B cell (primary cell): ENCODE results near the gene SIX5. TPM values are rescaled to one million over a fixed set of nuclear protein-coding genes. Genes with fewer than 3 reads are reported as not detected.

Experiments used
- ATAC-seq: fragments of 200-7000 bp; cut with Tn5 transposase; one replicate; pipeline ENCODE4 v1.10.0; 2021; ENCODE audit warnings: low read depth, mild to moderate bottlenecking, moderate number of reproducible peaks, moderate library complexity
- CTCF ChIA-PET: fragments of 350-600 bp; sonication (Branson Sonifier 250); formaldehyde crosslinking; loops from one replicate; lab custom pipeline; 2021; ENCODE audit warnings: antibody characterized with exemption, inconsistent platforms; lab: Charles Lee
- POLR2A ChIA-PET: fragments of 350-600 bp; sonication (Branson Sonifier 250); formaldehyde crosslinking; loops from one replicate; lab custom pipeline; 2021; ENCODE audit warnings: antibody characterized with exemption; lab: Charles Lee
- DNase-seq: peaks from one replicate; pipeline ENCODE4 v3.0.0; 2013
- H2AFZ ChIP-seq: 2 replicates; pipeline ENCODE4 v1.6.1; 2012; ENCODE audit warnings: mild to moderate bottlenecking, low read depth, low read length; ENCODE audit not compliant: insufficient read depth, poor library complexity, severe bottlenecking
- H3K27ac ChIP-seq, 2 donors: 1 replicate in 1 of 2; 2 replicates in 1 of 2; pipeline ENCODE4 v1.5.1; 2012 to 2013; ENCODE audit warnings: low read length in 2 of 2, mild to moderate bottlenecking in 2 of 2, moderate library complexity in 1 of 2
- H3K27me3 ChIP-seq, 4 experiments: fragments of 200-600 bp in 1 of 4; sonication (generic) in 1 of 4; replicated peaks in 1 of 4; 1 replicate in 2 of 4; 2 replicates in 2 of 4; pipeline versions ENCODE4 v1.6.1 to v1.7.0; 2013 to 2016; ENCODE audit warnings: low read length in 3 of 4, mild to moderate bottlenecking in 2 of 4, mixed read lengths in 1 of 4, moderate library complexity in 1 of 4; ENCODE audit not compliant: insufficient read depth in 4 of 4, control insufficient read depth in 3 of 4; ENCODE audit errors: control extremely low read depth in 1 of 4
- H3K36me3 ChIP-seq, 2 experiments: replicated peaks in 1 of 2; 1 replicate in 1 of 2; 2 replicates in 1 of 2; pipeline versions ENCODE4 v1.6.1 to v1.7.1; 2013; ENCODE audit warnings: low read length in 1 of 2; ENCODE audit not compliant: insufficient read depth in 2 of 2, control insufficient read depth in 1 of 2; ENCODE audit errors: control extremely low read depth in 1 of 2, extremely low read depth in 1 of 2
- H3K4me1 ChIP-seq, 2 donors: fragments of 200-600 bp in 1 of 2; sonication (generic) in 1 of 2; 1 replicate in 1 of 2; 2 replicates in 1 of 2; pipeline versions ENCODE4 v1.5.1 to v1.6.1; 2013 to 2017; ENCODE audit warnings: low read length in 2 of 2; ENCODE audit not compliant: control insufficient read depth in 2 of 2, insufficient read depth in 2 of 2
- H3K4me2 ChIP-seq: replicated peaks from 2 replicates; pipeline ENCODE3; 2012; ENCODE audit warnings: mild to moderate bottlenecking, low read depth, low read length; ENCODE audit not compliant: poor library complexity, severe bottlenecking
- H3K4me3 ChIP-seq, 5 experiments: fragments of 200-600 bp in 1 of 5; sonication (generic) in 1 of 5; 1 replicate in 3 of 5; 2 replicates in 2 of 5; pipeline versions ENCODE4 v1.5.1 to v1.7.0; 2011 to 2016; ENCODE audit warnings: low read length in 4 of 5, mild to moderate bottlenecking in 4 of 5, low read depth in 2 of 5, control low read depth in 1 of 5, moderate library complexity in 1 of 5; ENCODE audit not compliant: insufficient read depth in 1 of 5; ENCODE audit errors: control extremely low read depth in 1 of 5, extremely low read depth in 1 of 5
- H3K79me2 ChIP-seq: fragments of 200-600 bp; sonication (generic); one replicate; pipeline ENCODE4 v1.6.0; 2016; ENCODE audit warnings: low read length; ENCODE audit not compliant: control insufficient read depth, insufficient read depth
- H3K9ac ChIP-seq: fragments of 200-600 bp; sonication (generic); 2 replicates; pipeline ENCODE4 v1.6.1; 2017; ENCODE audit warnings: mild to moderate bottlenecking, low read length, moderate library complexity
- H3K9me3 ChIP-seq, 3 donors: one replicate each; pipeline versions ENCODE4 v1.6.1 to v1.7.1; 2013; ENCODE audit warnings: low read length in 2 of 3; ENCODE audit not compliant: control insufficient read depth in 2 of 3, insufficient read depth in 1 of 3; ENCODE audit errors: control extremely low read depth in 1 of 3
- H4K20me1 ChIP-seq: 2 replicates; pipeline ENCODE4 v1.6.0; 2012; ENCODE audit warnings: mild to moderate bottlenecking, low read length; ENCODE audit not compliant: insufficient read depth, control insufficient read depth, poor library complexity, severe bottlenecking
- H3K27ac Mint-ChIP-seq: one replicate; pipeline ENCODE4 v1.8.0; 2021; ENCODE audit warnings: mixed read lengths
- H3K27me3 Mint-ChIP-seq: one replicate; pipeline ENCODE4 v1.8.0; 2021; ENCODE audit warnings: mixed read lengths
- H3K4me1 Mint-ChIP-seq: one replicate; pipeline ENCODE4 v1.8.0; 2021; ENCODE audit warnings: mixed read lengths
- H3K4me3 Mint-ChIP-seq: one replicate; pipeline ENCODE4 v1.8.0; 2021; ENCODE audit warnings: mixed read lengths
- H3K9me3 Mint-ChIP-seq: one replicate; pipeline ENCODE4 v1.8.0; 2022; ENCODE audit warnings: mixed read lengths; ENCODE audit not compliant: insufficient read depth
- EZH2 ChIP-seq: IDR thresholded peaks from 2 replicates; pipeline ENCODE4 v1.6.1; 2012; ENCODE audit warnings: borderline replicate concordance, low read depth, mild to moderate bottlenecking, moderate library complexity, low read length; ENCODE audit not compliant: insufficient read depth, poor library complexity, severe bottlenecking
- WGBS: methylation state at CpG from one replicate; pipeline ENCODE4 v1.1.5; 2013; ENCODE audit warnings: missing lambda C conversion rate; ENCODE audit not compliant: insufficient coverage; 5-methylcytosine and 5-hydroxymethylcytosine counted together
- intact Hi-C: fragments of 100-400 bp; cut with micrococcal nuclease; formaldehyde crosslinking; loops from one replicate; pipeline ENCODE4 v1.10.0; 2022
- polyA plus RNA-seq: library from polyadenylated mRNA; depleted of rRNA; stranded (reverse); fragments of >200 nt; gene quantifications from 2 replicates; pipeline ENCODE4 v1.2.3, GENCODE V29; 2012
- total RNA-seq, 2 donors: library from RNA; stranded (reverse); fragments of 120-200 nt in 1 of 2; gene quantifications; 1 replicate in 1 of 2; 2 replicates in 1 of 2; pipeline versions ENCODE4 v1.2.3 to v1.2.4, GENCODE V29; 2013 to 2022
- TF ChIP-seq, protein P1 (sequence below): fragments of 200-600 bp; IDR thresholded peaks from one replicate; pipeline ENCODE4 v1.8.0; 2022; ENCODE audit warnings: antibody characterized with exemption, mild to moderate bottlenecking

Gene SIX5
- total and polyA plus RNA-seq, 2 donors (not counting 1 experiment from before 2014, with no cell fraction given) = 1.4 to 2.1 TPM

GRCh38 chr19:45764945-45765701 is 3.9 kb downstream of the SIX5 start:
- H3K9me3 ChIP-seq = peaks cover 0 to 3% (median 0%) of the 10 kb centered on the region in 3 donors
- no peak for DNase-seq
- peaks cover 8 to 19% of the 10 kb centered on the region in 2 donors for H3K4me1 ChIP-seq
- H3K27ac ChIP-seq = no peak overlapping the region
- Mint-ChIP-seq H3K9me3 (no peaks in the 10 kb centered on the region), H3K4me3 (no peak overlapping the region), H3K27ac (no peak overlapping the region), H3K4me1 (peaks cover 9% of the 10 kb centered on the region), H3K27me3 (peaks cover 13% of the 10 kb centered on the region)
- no peak overlapping the region for H3K4me3 ChIP-seq
- no peak overlapping the region for H3K9ac ChIP-seq
- POLR2A ChIA-PET = interaction anchor here (0.6 kb wide), 1 partner anchor 16 kb away, joined by 8 read pairs; no protein-coding TSS in a partner anchor
- no peak for ATAC-seq
- H3K79me2 ChIP-seq = no peaks in the 10 kb centered on the region
- no peaks in the 10 kb centered on the region for H3K36me3 ChIP-seq
- H3K4me2 ChIP-seq = no peak overlapping the region
- TF ChIP-seq, protein P1, sequence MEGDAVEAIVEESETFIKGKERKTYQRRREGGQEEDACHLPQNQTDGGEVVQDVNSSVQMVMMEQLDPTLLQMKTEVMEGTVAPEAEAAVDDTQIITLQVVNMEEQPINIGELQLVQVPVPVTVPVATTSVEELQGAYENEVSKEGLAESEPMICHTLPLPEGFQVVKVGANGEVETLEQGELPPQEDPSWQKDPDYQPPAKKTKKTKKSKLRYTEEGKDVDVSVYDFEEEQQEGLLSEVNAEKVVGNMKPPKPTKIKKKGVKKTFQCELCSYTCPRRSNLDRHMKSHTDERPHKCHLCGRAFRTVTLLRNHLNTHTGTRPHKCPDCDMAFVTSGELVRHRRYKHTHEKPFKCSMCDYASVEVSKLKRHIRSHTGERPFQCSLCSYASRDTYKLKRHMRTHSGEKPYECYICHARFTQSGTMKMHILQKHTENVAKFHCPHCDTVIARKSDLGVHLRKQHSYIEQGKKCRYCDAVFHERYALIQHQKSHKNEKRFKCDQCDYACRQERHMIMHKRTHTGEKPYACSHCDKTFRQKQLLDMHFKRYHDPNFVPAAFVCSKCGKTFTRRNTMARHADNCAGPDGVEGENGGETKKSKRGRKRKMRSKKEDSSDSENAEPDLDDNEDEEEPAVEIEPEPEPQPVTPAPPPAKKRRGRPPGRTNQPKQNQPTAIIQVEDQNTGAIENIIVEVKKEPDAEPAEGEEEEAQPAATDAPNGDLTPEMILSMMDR = no peak
- TF ChIP-seq EZH2 = no peak
- H2AFZ ChIP-seq = no peak overlapping the region
- 83% methylated on average over 15 of the region's 21 CpGs for WGBS
- H4K20me1 ChIP-seq = no peaks in the 10 kb centered on the region
- intact Hi-C loops = no loop called here
- CTCF ChIA-PET = no interaction called here
- H3K27me3 ChIP-seq = peaks cover 0 to 44% (median 8%) of the 10 kb centered on the region in 4 experiments

- H3K9ac ChIP-seq = no peak overlapping the region
- Mint-ChIP-seq H3K27me3 (peaks cover 14% of the 10 kb centered on the region), H3K4me3 (no peak overlapping the region), H3K27ac (no peak overlapping the region), H3K9me3 (no peaks in the 10 kb centered on the region), H3K4me1 (peaks cover 5% of the 10 kb centered on the region)
- no peaks in the 10 kb centered on the region for H4K20me1 ChIP-seq
- ChIA-PET POLR2A (interaction anchor here (0.6 kb wide), 1 partner anchor 17 kb away, joined by 8 read pairs; no protein-coding TSS in a partner anchor), CTCF (no interaction called here)
- H3K27me3 ChIP-seq = peaks cover 0 to 44% (median 8%) of the 10 kb centered on the region in 4 experiments
- H3K36me3 ChIP-seq = no peaks in the 10 kb centered on the region
- no peak for DNase-seq
- peaks cover 8 to 13% of the 10 kb centered on the region in 2 donors for H3K4me1 ChIP-seq
- H3K4me3 ChIP-seq = no peak overlapping the region
- no peak overlapping the region for H3K27ac ChIP-seq
- H3K4me2 ChIP-seq = no peak overlapping the region
- no peak for ATAC-seq
- H3K9me3 ChIP-seq = peaks cover 0 to 3% (median 0%) of the 10 kb centered on the region in 3 donors
- H2AFZ ChIP-seq = no peak overlapping the region
- 87% methylated on average over 5 of the region's 6 CpGs for WGBS
- intact Hi-C loops = no loop called here
- H3K79me2 ChIP-seq = no peaks in the 10 kb centered on the region
- TF ChIP-seq, protein P1 = no peak
- TF ChIP-seq EZH2 = no peak
These were observed 4.6 kb downstream of the SIX5 start for GRCh38 chr19:45764475-45764874.
